GM18508 (cell line): ENCODE results near the gene THAP9.
"Not testable (repeated sequence)": the region's sequence is repeated elsewhere in the genome, so short reads cannot be mapped to it uniquely, and the experiment has no call there.

ENCODE experiments used
- ATAC-seq: cut with Tn5 transposase; IDR thresholded peaks from one replicate; pipeline ENCODE4 v1.9.1; 2021; ENCODE audit warnings: moderate number of reproducible peaks; ENCODE audit not compliant: insufficient read depth, unreplicated experiment

Gene THAP9, protein sequence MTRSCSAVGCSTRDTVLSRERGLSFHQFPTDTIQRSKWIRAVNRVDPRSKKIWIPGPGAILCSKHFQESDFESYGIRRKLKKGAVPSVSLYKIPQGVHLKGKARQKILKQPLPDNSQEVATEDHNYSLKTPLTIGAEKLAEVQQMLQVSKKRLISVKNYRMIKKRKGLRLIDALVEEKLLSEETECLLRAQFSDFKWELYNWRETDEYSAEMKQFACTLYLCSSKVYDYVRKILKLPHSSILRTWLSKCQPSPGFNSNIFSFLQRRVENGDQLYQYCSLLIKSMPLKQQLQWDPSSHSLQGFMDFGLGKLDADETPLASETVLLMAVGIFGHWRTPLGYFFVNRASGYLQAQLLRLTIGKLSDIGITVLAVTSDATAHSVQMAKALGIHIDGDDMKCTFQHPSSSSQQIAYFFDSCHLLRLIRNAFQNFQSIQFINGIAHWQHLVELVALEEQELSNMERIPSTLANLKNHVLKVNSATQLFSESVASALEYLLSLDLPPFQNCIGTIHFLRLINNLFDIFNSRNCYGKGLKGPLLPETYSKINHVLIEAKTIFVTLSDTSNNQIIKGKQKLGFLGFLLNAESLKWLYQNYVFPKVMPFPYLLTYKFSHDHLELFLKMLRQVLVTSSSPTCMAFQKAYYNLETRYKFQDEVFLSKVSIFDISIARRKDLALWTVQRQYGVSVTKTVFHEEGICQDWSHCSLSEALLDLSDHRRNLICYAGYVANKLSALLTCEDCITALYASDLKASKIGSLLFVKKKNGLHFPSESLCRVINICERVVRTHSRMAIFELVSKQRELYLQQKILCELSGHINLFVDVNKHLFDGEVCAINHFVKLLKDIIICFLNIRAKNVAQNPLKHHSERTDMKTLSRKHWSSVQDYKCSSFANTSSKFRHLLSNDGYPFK

DNA sequence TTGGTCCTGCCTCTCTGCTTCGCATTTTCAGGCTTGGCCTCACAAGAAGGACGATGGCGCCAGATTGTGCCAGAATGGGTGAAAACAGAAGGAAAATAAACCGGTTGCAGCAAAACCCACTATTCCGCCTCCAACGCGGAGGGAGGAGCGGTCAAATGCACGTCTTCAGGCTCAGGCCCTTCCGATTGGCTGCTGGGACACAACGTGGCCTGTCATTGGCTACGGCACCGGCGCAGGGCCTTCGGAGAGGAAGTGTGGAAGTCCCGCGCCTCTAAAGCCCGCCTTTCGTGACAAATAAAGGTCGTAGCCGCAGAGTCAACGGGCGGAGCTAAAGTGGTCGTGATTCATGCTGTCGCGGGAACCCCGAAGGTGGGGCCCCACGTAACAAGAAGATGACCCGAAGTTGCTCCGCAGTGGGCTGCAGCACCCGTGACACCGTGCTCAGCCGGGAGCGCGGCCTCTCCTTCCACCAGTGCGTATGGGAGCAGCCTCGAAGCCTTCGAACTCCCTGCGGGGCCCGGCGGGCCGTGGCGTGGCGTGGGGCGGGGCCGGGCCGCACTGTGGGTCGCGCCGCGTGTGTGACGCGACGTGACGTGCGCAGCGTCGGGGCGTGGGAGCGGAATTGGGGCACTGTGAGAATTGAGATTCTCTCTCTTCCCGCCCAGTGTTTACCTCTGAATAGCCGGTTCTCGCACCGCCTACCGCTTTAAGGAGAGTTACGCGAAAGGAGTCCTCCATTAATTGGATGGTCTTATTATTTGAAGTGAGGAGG is at the start of gene THAP9:
TSS of gene THAP9 (plus strand) at position 325 of the 772 bp plus-strand sequence. CDS start at position 393, 68 bp downstream.
- peak; percentile 73 for ATAC-seq

- ATAC-seq: no peak
These were observed 49.2 kb upstream of the THAP9 start for GRCh38 chr4:82851318-82851717.

DNA sequence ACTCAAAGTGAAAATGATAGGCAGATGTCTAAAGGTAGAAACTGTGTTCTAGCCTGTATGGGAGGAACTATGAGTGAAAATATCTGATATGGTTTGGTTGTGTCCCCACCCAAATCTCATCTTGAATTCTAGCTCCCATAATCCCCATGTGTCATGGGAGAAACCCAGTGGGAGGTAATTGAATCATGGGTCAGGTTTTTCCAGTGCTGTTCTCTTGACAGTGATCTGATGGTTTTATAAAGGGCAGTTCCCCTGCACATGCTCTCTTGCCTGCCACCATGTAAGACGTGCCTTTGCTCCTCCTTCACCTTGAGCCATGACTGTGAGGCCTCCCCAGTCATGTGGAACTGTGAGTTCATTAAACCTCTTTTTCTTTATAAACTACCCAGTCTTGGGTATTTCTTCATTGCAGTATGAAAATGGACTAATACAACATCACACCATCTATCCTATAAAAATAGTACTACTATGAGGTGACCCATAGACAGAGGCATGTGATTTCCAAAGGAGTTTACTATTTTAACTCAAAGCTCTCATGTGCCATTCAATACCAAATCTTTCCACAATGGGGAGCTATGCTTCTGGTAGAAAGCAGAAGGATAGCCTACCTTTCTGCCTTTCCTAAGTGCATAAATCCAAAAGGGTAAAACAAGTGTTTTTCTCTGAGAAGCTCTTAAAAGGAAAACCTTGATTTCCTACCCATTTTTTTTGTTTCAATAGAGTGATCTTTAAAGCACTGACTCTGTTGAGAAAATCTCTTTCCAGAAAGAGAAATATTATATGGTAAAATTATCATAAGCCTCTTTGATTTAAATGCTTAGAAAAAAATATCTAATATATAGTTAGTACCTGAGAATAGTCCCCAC is 48.4 kb upstream of the THAP9 start:
- no peak for ATAC-seq

- no peak for ATAC-seq
These were observed 47.7 kb upstream of the THAP9 start for GRCh38 chr4:82852751-82853285.

- ATAC-seq: not testable (repeated sequence)
These were observed 40.0 kb upstream of the THAP9 start for GRCh38 chr4:82860487-82860886.

DNA sequence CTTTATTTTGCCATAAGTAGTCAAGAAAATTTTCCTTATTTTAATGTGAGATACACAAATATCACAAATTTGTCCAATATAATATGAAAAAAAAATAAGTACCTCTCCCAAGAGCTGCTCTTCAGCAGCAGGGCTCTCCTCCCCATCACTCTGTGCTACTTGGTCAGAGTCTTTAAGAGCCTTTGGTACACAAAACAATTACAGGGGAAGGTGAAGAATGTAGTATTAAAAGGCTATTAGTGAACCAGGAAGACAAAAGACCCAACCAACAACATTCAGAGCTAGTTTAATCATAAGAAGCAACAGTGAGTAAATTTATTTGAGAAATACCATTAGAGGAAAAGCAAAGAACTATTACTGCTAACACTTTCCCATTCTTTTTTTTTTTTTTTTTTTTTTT is 39.0 kb upstream of the THAP9 start:
- ATAC-seq: no peak

- no peak for ATAC-seq
These were observed 36.1 kb upstream of the THAP9 start for GRCh38 chr4:82864336-82864979.

GRCh38 chr4:82865592-82865991 is 34.9 kb upstream of the THAP9 start:
- no peak for ATAC-seq

DNA sequence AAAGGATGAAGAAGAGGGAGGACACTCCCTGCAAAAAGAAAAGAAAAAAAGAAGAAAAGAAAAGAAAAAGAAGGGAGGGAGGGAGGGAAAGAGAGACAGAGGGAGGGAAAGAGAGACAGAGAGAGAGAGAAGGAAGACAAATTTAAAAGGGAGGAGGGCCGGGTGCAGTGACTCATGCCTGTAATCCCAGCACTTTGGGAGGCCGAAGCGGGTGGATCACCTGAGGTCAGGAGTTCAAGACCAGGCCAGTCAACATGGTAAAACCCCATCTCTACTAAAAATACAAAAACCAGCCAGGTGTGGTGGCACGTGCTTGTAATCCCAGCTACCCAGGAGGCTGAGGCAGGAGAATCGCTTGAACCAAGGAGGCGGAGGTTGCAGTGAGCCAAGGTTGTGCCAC is 34.5 kb upstream of the THAP9 start:
- not testable (repeated sequence) for ATAC-seq

DNA sequence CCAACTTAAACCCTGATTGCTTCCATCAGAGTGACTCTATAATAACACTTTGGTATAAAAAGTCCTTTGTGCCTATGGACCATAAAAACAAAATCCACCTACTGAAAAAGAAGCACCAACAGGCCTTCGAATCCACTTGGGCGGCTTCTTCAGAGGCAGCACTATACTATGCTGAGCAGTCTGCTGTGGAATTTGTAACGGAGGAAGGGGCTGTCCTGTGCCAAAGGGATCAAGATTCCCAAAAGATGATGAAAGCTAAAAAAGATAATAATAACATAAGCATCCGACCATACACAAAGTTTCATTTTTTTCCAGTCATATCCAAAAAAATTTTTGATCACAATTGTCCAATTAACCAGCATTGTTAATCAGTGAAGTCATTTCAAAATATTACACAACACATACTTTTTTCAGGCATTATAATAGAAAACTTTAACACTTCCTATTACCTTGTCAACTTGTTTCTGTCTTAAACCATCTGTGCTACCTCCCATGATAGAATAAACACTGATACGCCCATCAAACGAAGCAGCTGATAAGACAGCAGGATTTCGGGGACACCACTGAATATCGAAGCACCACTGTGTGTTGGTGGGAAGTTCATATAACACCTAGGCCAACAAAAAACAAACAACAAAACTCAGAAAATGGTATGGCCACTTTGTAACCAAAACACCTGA is 33.7 kb upstream of the THAP9 start:
- ATAC-seq: no peak

DNA sequence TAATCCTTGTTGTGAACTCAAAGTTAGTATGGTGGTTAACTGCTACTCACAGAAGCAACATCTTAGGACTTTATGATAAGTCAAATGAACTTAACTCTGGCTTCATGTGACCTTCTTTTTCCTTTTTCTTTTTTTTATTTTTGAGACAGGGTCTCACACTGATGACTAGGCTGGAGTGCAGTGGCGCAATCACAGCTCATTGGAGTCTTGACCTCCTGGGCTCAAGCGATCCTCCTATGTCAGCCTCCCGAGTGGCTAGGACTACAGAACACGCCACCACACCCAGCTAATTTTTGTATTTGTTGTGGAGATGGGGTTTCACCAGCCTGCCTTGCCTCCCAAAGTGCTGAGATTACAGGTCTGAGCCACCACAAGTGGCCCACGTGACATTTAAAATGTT is 32.0 kb upstream of the THAP9 start:
- ATAC-seq: no peak

- no peak for ATAC-seq
These were observed 15.1 kb upstream of the THAP9 start for GRCh38 chr4:82885410-82885809.

DNA sequence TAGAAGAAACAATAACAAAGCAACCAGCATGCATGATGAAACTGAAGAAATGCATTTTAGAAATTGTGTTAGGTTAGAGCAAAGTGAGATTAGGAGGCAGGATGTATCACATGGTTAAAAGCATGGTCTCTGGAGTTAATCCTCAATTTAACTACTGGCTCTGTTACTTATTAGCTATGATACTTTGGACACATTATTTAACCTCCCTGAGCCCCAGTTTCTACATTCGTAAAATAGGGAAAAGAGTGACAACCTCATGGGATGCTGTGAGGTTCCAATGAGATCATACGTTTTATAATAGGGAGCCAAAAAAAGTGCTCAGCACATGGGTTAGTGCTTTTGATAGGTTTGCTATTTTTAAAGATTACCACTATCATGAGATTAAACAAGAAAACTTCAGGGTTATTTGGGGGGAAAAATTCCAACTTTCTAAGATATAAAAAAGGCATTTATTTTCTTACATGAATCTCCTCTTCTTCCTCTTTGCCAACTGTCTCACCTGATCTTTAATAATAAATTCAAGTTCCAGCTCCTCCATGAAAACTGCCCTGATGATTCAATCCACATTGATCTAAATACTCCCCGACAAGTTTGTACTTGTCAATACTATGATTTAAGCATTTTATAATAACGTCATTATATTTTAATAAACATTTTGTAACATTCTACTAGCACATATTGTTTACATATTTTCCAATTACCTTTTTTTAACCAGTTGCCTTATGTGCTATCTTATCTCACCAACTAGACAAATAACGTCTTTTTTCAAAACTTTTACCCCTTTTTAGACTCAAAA is 14.2 kb upstream of the THAP9 start:
- no peak for ATAC-seq

DNA sequence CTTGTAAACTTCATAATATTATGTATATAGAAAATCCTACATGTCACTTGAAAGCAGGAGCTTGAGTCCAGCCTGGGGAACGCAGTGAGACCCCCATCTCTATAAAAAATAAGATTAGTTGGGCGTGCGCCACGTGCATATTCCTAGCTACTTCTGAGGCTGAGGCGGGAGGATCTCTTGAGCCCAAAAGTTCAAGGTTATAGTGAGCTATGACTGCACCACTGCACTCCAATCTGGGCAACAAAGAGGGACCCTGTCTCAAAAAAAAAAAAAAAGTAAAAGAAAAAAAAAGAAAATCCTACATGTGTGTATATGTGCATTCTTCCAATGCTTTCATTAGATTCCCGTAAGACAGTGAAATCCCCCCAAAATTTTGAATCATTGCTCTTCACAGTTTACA is 11.2 kb upstream of the THAP9 start:
- no peak for ATAC-seq

- no peak for ATAC-seq
These were observed 10.0 kb upstream of the THAP9 start for GRCh38 chr4:82890528-82890900.

DNA sequence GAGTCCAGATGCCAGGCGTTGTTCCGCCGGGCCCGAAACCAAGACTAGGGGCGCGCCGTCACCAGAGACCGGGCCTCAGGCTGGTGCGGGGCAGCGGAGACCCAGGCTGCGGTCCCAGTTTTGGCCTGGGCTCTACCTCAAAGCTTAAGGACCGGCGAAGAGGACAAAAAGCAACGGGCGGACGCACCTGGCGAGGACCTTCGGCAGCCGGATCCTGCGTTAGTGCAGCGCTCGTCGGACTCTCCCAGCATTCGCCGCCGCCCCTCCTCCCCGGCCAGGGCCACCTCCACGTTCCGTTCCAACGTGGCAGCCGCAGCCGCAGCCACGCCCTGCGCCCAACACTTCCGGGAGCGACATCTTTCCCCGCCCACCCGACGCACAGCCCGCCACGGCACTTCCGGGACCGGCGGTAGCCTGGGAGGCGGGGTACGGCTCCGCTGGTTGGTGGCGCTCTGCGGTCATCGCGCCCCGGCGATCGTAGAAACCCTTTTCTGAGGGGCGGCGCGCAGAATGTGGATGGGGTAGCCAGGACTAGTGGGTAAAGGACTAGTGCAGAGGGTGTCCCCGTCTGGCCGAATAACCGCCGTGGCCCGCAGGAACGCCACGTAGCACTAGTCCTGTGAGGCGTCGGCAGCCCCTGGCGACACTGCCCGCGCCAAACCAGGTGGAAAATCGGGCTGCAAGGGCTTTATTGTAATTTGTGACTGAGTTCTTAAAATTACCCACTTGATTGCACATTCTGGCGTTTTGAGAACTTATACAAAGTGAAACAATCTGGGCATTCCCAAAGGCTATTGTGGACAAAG is 9.4 kb upstream of the THAP9 start, which contains the start of gene SEC31A:
TSS of gene SEC31A (minus strand) at position 253 of the 806 bp plus-strand sequence. CDS start 9,217 bp downstream, outside the sequence.
- peak; percentile 70 for ATAC-seq
